NT2/D1 (cell line): ENCODE measurements around the gene ASB4.

ENCODE experiments used
- SUZ12 ChIP-seq: IDR thresholded peaks from 2 replicates; pipeline ENCODE4 v1.6.1; 2011; ENCODE audit not compliant: insufficient read length, insufficient read depth; ENCODE audit errors: extremely low read depth
- YY1 ChIP-seq: IDR thresholded peaks from 2 replicates; pipeline ENCODE4 v1.6.1; 2011; ENCODE audit not compliant: insufficient read length, insufficient read depth

GRCh38 chr7:95436407-95436806, 49.3 kb upstream of the ASB4 start:
- no peak for TF ChIP-seq YY1
- no peak for TF ChIP-seq SUZ12
